ENCODE measurements around the gene CDH23. TPM values are rescaled to one million over a fixed set of nuclear protein-coding genes. Genes with fewer than 3 reads are reported as not detected.

CDH23 gene
- total and polyA plus RNA-seq, 10 of the 15 experiments (the other 5 are each of a cell fraction or from before 2014, with no cell fraction given) = 0.09 to 0.40 (median 0.15) TPM; not detected in 1

GRCh38 chr10:71835671-71836595, 439.2 kb downstream of the CDH23 start:
- FAIRE-seq = peak; percentile 62
- peak; percentile 97 for ATAC-seq
- Histone ChIP-seq H3K4me1 (ENCODE audit: control insufficient read depth, insufficient read depth, low read length) (peaks cover 61% of the 10 kb centered on the region), H2AFZ (ENCODE audit: control insufficient read depth, low read depth, low read length) (no peak overlapping the region; the same call in 1 of the 2 replicates), H3K9ac (ENCODE audit: control insufficient read depth, insufficient read depth, low read length) (peak overlapping the region; percentile 67), H3K79me2 (ENCODE audit: control insufficient read depth, insufficient read depth, low read length) (peaks cover 66% of the 10 kb centered on the region), H3K27me3 (replicated peaks in 1 of 2; ENCODE audit: control insufficient read depth in 2 of 2, insufficient read depth in 2 of 2, low read length in 1 of 2) (no peaks in the 10 kb centered on the region), H3K4me3 (peak overlapping the region; percentile 44), H3K9me3 (replicated peaks; ENCODE audit: control insufficient read depth, insufficient read depth, low read length) (no peaks in the 10 kb centered on the region), H4K20me1 (ENCODE audit: control insufficient read depth, insufficient read depth) (no peaks in the 10 kb centered on the region), H3K27ac (ENCODE audit: control insufficient read depth, insufficient read depth) (peak overlapping the region; percentile 89), H3K36me3 (ENCODE audit: control insufficient read depth in 2 of 2, insufficient read depth in 2 of 2, low read length in 1 of 2) (peaks cover 14 to 24% of the 10 kb centered on the region in 2 experiments), H3K4me2 (ENCODE audit: control insufficient read depth, insufficient read depth) (peak overlapping the region; percentile 86)
- intact Hi-C loops (cut with micrococcal nuclease; ENCODE audit: unreplicated experiment) (loop anchor here (1.0 to 2.0 kb wide), 4 partner anchors 37 to 213 kb away; no protein-coding TSS in a partner anchor), in situ Hi-C loops (cut with MboI) (no loop called here)
- no TSS peak for BruUV-seq (replicated peaks)
- ChIA-PET SMC1A (ENCODE audit: uncharacterized antibody, unreplicated experiment) (interaction anchor here (0.6 to 4.0 kb wide), 20 partner anchors 10 to 520 kb away, joined by 3 to 27 read pairs (median 5); partner anchors contain the start of genes PSAP and VSIR), CTCF (interaction anchor here (0.8 to 7.5 kb wide), 17 partner anchors 9 to 224 kb away, joined by 3 to 104 read pairs (median 4); partner anchors contain the start of genes PSAP and VSIR), POLR2A (interaction anchor here (0.6 to 2.8 kb wide), 5 partner anchors 15 to 163 kb away, joined by 3 to 20 read pairs (median 4); partner anchors contain the start of gene PSAP), RAD21 (ENCODE audit: unreplicated experiment) (interaction anchor here (0.7 to 6.7 kb wide), 17 partner anchors 15 to 463 kb away, joined by 3 to 39 read pairs (median 4); partner anchors contain the start of gene PSAP)
- DNase-seq (ENCODE audit: low read depth, low spot score) = peak; percentile 97
- WGBS (ENCODE audit: insufficient coverage, insufficient replicate concordance, low lambda C conversion rate, missing lambda C conversion rate) = 5% methylated on average over 11 of the region's 11 CpGs
- no peak for TF ChIP-seq CBX3 (IDR thresholded peaks at IDR 0.05; ENCODE audit: borderline replicate concordance, low read depth)
- TF ChIP-seq HDAC6 (IDR thresholded peaks at IDR 0.05; ENCODE audit: unreplicated experiment) = no peak
- peak; percentile 98 for TF ChIP-seq FOXM1 (IDR thresholded peaks at IDR 0.05; ENCODE audit: low read depth, low read length)
- no peak for TF ChIP-seq REST (IDR thresholded peaks at IDR 0.05; ENCODE audit: low read depth, low read length)
- peak; percentile 99 for TF ChIP-seq BCL11A (IDR thresholded peaks at IDR 0.05; ENCODE audit: low read depth, low read length)
- 0 out of 2 replicates have a peak, but pooled peaks have one; percentile 14 for TF ChIP-seq SMARCA5 (IDR thresholded peaks at IDR 0.05)
- TF ChIP-seq ZBED1 (IDR thresholded peaks at IDR 0.05; ENCODE audit: borderline replicate concordance) = peak; percentile 89
- 0 out of 4 replicates have a peak, but pooled peaks of 1 of the 2 experiments have one; percentile 64 for TF ChIP-seq CEBPB (IDR thresholded peaks at IDR 0.05; ENCODE audit: borderline replicate concordance in 1 of 2, low read depth in 2 of 2, low read length in 2 of 2)
- peak; percentile 90 for TF ChIP-seq RCOR1 (conservative IDR thresholded peaks at IDR 0.05; ENCODE audit: low read depth, low read length)
- peak; percentile 98 for TF ChIP-seq BCL3 (IDR thresholded peaks at IDR 0.05; ENCODE audit: borderline replicate concordance, insufficient read depth, low read depth, low read length, poor library complexity, severe bottlenecking)
- peak; percentile 90 for TF ChIP-seq MLLT1 (IDR thresholded peaks at IDR 0.05)
- peak; percentile 88 for TF ChIP-seq MEF2A (IDR thresholded peaks at IDR 0.05; ENCODE audit: insufficient read depth, low read depth, low read length)
- peak; percentile 91 for TF ChIP-seq NBN (IDR thresholded peaks at IDR 0.05)
- peak; percentile 96 for TF ChIP-seq TCF12 (IDR thresholded peaks at IDR 0.05; ENCODE audit: low read depth, low read length)
- TF ChIP-seq ETV6 (conservative IDR thresholded peaks at IDR 0.05 in 1 of 2, IDR thresholded peaks at IDR 0.05 in 1 of 2; ENCODE audit: borderline replicate concordance in 1 of 2, low read depth in 1 of 2) = peak in 1 of 2 experiments; percentile 80; a peak in 2 of 4 replicates

Measured in GM12878 (cell line).